H1 (cell line): Measurements from ENCODE around the gene STX12. TPM values are rescaled to one million over a fixed set of nuclear protein-coding genes. Genes with fewer than 3 reads are reported as not detected.

Source experiments
- CTCF ChIA-PET: fragments of 300-600 bp; sonication (Branson Sonifier 250); formaldehyde crosslinking; loops from one replicate; lab custom pipeline; 2021; ENCODE audit not compliant: partially characterized antibody; lab: Charles Lee
- POLR2A ChIA-PET: fragments of 300-600 bp; sonication (Branson Sonifier 250); formaldehyde crosslinking; loops from one replicate; lab custom pipeline; 2021; ENCODE audit warnings: inconsistent platforms; ENCODE audit not compliant: partially characterized antibody; lab: Charles Lee
- DNase-seq, 2 experiments: peaks; one replicate each; pipeline versions ENCODE4 v3.0.0 to v3.0.0-alpha.2; 2010 to 2022; ENCODE audit warnings: low spot score in 2 of 2, low read depth in 1 of 2, mixed read lengths in 1 of 2
- FAIRE-seq: peaks from 2 replicates; lab custom pipeline; 2011; peaks lifted over from hg19 to GRCh38; lab: Jason Lieb, UNC
- H2AFZ ChIP-seq: 2 replicates; pipeline ENCODE4 v1.8.1; 2012; ENCODE audit warnings: low read length, inconsistent platforms
- H2AK5ac ChIP-seq: 2 replicates; pipeline ENCODE4 v1.6.1; 2013; ENCODE audit warnings: low read depth, low read length
- H2BK120ac ChIP-seq: replicated peaks from 2 replicates; pipeline ENCODE3; 2013; ENCODE audit warnings: low read depth, low read length, inconsistent platforms
- H2BK12ac ChIP-seq: 2 replicates; pipeline ENCODE4 v1.6.1; 2013; ENCODE audit warnings: low read depth, low read length
- H2BK15ac ChIP-seq: 2 replicates; pipeline ENCODE4 v1.6.1; 2013; ENCODE audit warnings: low read length
- H2BK20ac ChIP-seq: 2 replicates; pipeline ENCODE4 v1.6.1; 2013; ENCODE audit warnings: low read length
- H2BK5ac ChIP-seq: 2 replicates; pipeline ENCODE4 v1.6.1; 2013; ENCODE audit warnings: low read depth, low read length
- H3K14ac ChIP-seq: 2 replicates; pipeline ENCODE4 v1.6.1; 2013; ENCODE audit warnings: inconsistent platforms; ENCODE audit not compliant: insufficient read length
- H3K18ac ChIP-seq: 2 replicates; pipeline ENCODE4 v1.6.1; 2013; ENCODE audit warnings: low read length; ENCODE audit errors: extremely low read depth
- H3K23ac ChIP-seq: 2 replicates; pipeline ENCODE4 v1.6.1; 2013; ENCODE audit warnings: inconsistent platforms; ENCODE audit not compliant: insufficient read length
- H3K23me2 ChIP-seq: 2 replicates; pipeline ENCODE4 v1.6.1; 2013; ENCODE audit warnings: low read depth, low read length
- H3K27ac ChIP-seq: 2 replicates; pipeline ENCODE4 v1.6.1; 2011; ENCODE audit warnings: low read depth, low read length, inconsistent platforms
- H3K27me3 ChIP-seq, 4 experiments: replicated peaks in 1 of 4; 1 replicate in 1 of 4; 2 replicates in 3 of 4; pipeline versions ENCODE4 v1.6.1 to v1.8.1; 2011 to 2013; ENCODE audit warnings: low read length in 3 of 4, mild to moderate bottlenecking in 3 of 4, inconsistent platforms in 2 of 4, mixed read lengths in 2 of 4, moderate library complexity in 1 of 4; ENCODE audit not compliant: control insufficient read depth in 3 of 4, insufficient read depth in 3 of 4; ENCODE audit errors: extremely low read depth in 1 of 4
- H3K36me3 ChIP-seq, 4 experiments: 2 replicates each; pipeline versions ENCODE4 v1.6.1 to v1.8.1; 2011 to 2013; ENCODE audit warnings: mild to moderate bottlenecking in 4 of 4, low read length in 3 of 4, moderate library complexity in 2 of 4, control low read depth in 1 of 4, inconsistent platforms in 1 of 4; ENCODE audit not compliant: insufficient read depth in 4 of 4, control insufficient read depth in 2 of 4
- H3K4ac ChIP-seq: replicated peaks from 2 replicates; pipeline ENCODE3; 2013; ENCODE audit warnings: low read length, low read depth, mixed read lengths, inconsistent platforms; ENCODE audit not compliant: insufficient read length
- H3K4me1 ChIP-seq, 4 experiments: replicated peaks in 1 of 4; 1 replicate in 1 of 4; 2 replicates in 3 of 4; pipeline versions ENCODE4 v1.6.1 to v1.8.1; 2011 to 2013; ENCODE audit warnings: low read length in 3 of 4, inconsistent platforms in 2 of 4, mixed read lengths in 1 of 4; ENCODE audit not compliant: insufficient read depth in 4 of 4, control insufficient read depth in 3 of 4
- H3K4me2 ChIP-seq, 2 experiments: 2 replicates each; pipeline versions ENCODE4 v1.6.1 to v1.8.1; 2011 to 2013; ENCODE audit warnings: low read depth in 2 of 2, low read length in 2 of 2, control low read depth in 1 of 2, inconsistent platforms in 1 of 2, mild to moderate bottlenecking in 1 of 2; ENCODE audit not compliant: insufficient read depth in 1 of 2
- H3K4me3 ChIP-seq, 4 experiments: fragments of 200-600, 300-600 bp in 1 of 4; sonication (generic), shearing (Covaris generic), sonication (Bioruptor Twin) in 1 of 4; 2 replicates each; pipeline versions ENCODE4 v1.5.1 to v1.8.1; 2011 to 2016; ENCODE audit warnings: low read length in 4 of 4, low read depth in 3 of 4, control low read depth in 2 of 4, inconsistent platforms in 2 of 4, mild to moderate bottlenecking in 2 of 4, mixed read lengths in 1 of 4, moderate library complexity in 1 of 4; ENCODE audit not compliant: insufficient read depth in 2 of 4; ENCODE audit errors: extremely low read depth in 1 of 4
- H3K56ac ChIP-seq: replicated peaks from 2 replicates; pipeline ENCODE3; 2013; ENCODE audit warnings: low read depth, mild to moderate bottlenecking, mixed read lengths, low read length, inconsistent platforms; ENCODE audit not compliant: insufficient read length
- H3K79me1 ChIP-seq: 2 replicates; pipeline ENCODE4 v1.6.1; 2013; ENCODE audit warnings: low read depth, low read length, control low read depth
- H3K79me2 ChIP-seq, 2 experiments: 2 replicates each; pipeline versions ENCODE4 v1.6.1 to v1.8.1; 2012 to 2013; ENCODE audit warnings: low read length in 2 of 2, mild to moderate bottlenecking in 2 of 2, inconsistent platforms in 1 of 2; ENCODE audit not compliant: insufficient read depth in 2 of 2, control insufficient read depth in 1 of 2
- H3K9ac ChIP-seq, 4 experiments: replicated peaks in 1 of 4; 1 replicate in 1 of 4; 2 replicates in 3 of 4; pipeline versions ENCODE4 v1.6.1 to v1.8.1; 2011 to 2013; ENCODE audit warnings: low read depth in 3 of 4, low read length in 3 of 4, control low read depth in 2 of 4, mild to moderate bottlenecking in 2 of 4, moderate library complexity in 2 of 4, inconsistent platforms in 1 of 4; ENCODE audit errors: extremely low read depth in 1 of 4
- H3K9me3 ChIP-seq, 2 experiments: 2 replicates each; pipeline versions ENCODE4 v1.6.1 to v1.8.1; 2012 to 2013; ENCODE audit warnings: mild to moderate bottlenecking in 2 of 2, moderate library complexity in 2 of 2, control low read depth in 1 of 2, inconsistent platforms in 1 of 2, low read depth in 1 of 2, low read length in 1 of 2, mixed read lengths in 1 of 2; ENCODE audit not compliant: insufficient read depth in 2 of 2
- H4K20me1 ChIP-seq, 2 experiments: replicated peaks in 1 of 2; 2 replicates each; pipeline versions ENCODE3 to v1.8.1; 2011 to 2013; ENCODE audit warnings: inconsistent platforms in 2 of 2, low read length in 2 of 2, mild to moderate bottlenecking in 1 of 2; ENCODE audit not compliant: insufficient read depth in 2 of 2, control insufficient read depth in 1 of 2
- H4K5ac ChIP-seq: 2 replicates; pipeline ENCODE4 v1.6.1; 2013; ENCODE audit warnings: low read length, low read depth, mixed read lengths, inconsistent platforms; ENCODE audit not compliant: insufficient read length
- H4K8ac ChIP-seq: 2 replicates; pipeline ENCODE4 v1.8.0; 2013; ENCODE audit warnings: mild to moderate bottlenecking, moderate library complexity, low read length, inconsistent platforms; ENCODE audit not compliant: insufficient read depth; ENCODE audit errors: extremely low read depth
- H4K91ac ChIP-seq: replicated peaks from 2 replicates; pipeline ENCODE3; 2013; ENCODE audit warnings: low read length, mixed read lengths, inconsistent platforms; ENCODE audit not compliant: insufficient read length
- HDAC2 ChIP-seq, 2 experiments: fragments of 300-600 bp in 1 of 2; sonication (generic) in 1 of 2; IDR thresholded peaks; 2 replicates each; pipeline ENCODE4 v1.6.1; 2011 to 2012; ENCODE audit warnings: low read depth in 2 of 2, low read length in 2 of 2, mild to moderate bottlenecking in 2 of 2, moderate library complexity in 2 of 2, borderline replicate concordance in 1 of 2, inconsistent platforms in 1 of 2
- KDM4A ChIP-seq: IDR thresholded peaks from one replicate; pipeline ENCODE4 v1.7.1; 2012; ENCODE audit warnings: low read depth, mild to moderate bottlenecking, moderate library complexity, low read length, inconsistent platforms; ENCODE audit not compliant: severe bottlenecking
- POLR2A ChIP-seq, 2 experiments: IDR thresholded peaks; 1 replicate in 1 of 2; 2 replicates in 1 of 2; pipeline ENCODE4 v1.6.1; 2011; ENCODE audit warnings: low read depth in 2 of 2, low read length in 2 of 2, mild to moderate bottlenecking in 2 of 2; ENCODE audit errors: control extremely low read depth in 1 of 2
- RAD21 ChIP-seq, 2 experiments: IDR thresholded peaks in 1 of 2; conservative IDR thresholded peaks in 1 of 2; 2 replicates each; pipeline ENCODE4 v1.6.1; 2011; ENCODE audit warnings: low read depth in 2 of 2, low read length in 2 of 2, improper control_type of control experiment in 1 of 2, inconsistent platforms in 1 of 2, mild to moderate bottlenecking in 1 of 2, moderate library complexity in 1 of 2
- SIX5 ChIP-seq: IDR thresholded peaks from 2 replicates; pipeline ENCODE4 v1.6.1; 2011; ENCODE audit warnings: mild to moderate bottlenecking, low read depth, low read length
- TBP ChIP-seq: IDR thresholded peaks from 2 replicates; pipeline ENCODE4 v1.6.1; 2011; ENCODE audit warnings: low read depth, low read length, improper control_type of control experiment
- USF2 ChIP-seq: IDR thresholded peaks from 2 replicates; pipeline ENCODE4 v1.6.1; 2011; ENCODE audit warnings: low read length, improper control_type of control experiment
- YY1 ChIP-seq: IDR thresholded peaks from 2 replicates; pipeline ENCODE4 v1.6.1; 2011; ENCODE audit warnings: low read depth, mild to moderate bottlenecking, low read length
- WGBS, 2 experiments: shearing (Covaris generic) in 1 of 2; methylation state at CpG; one replicate each; pipeline versions ENCODE4 v1.1.6 to v1.1.7; 2013 to 2015; ENCODE audit warnings: low lambda C conversion rate in 2 of 2, mixed read lengths in 2 of 2, inconsistent platforms in 1 of 2, low coverage in 1 of 2, missing lambda C conversion rate in 1 of 2; ENCODE audit not compliant: insufficient replicate concordance in 2 of 2, insufficient coverage in 1 of 2, insufficient read length in 1 of 2; ENCODE audit errors: extremely low coverage in 1 of 2, missing lambda C conversion rate in 1 of 2; 5-methylcytosine and 5-hydroxymethylcytosine counted together
- polyA plus RNA-seq, 7 experiments: library from polyadenylated mRNA; depleted of rRNA in 3 of 7; stranded (reverse) in 5 of 7; unstranded in 2 of 7; fragments of >200 nt in 5 of 7; fragments of 200-250 nt in 2 of 7; gene quantifications; 1 replicate in 5 of 7; 2 replicates in 1 of 7; 4 replicates in 1 of 7; pipeline versions ENCODE4 v1.2.1 to v1.2.3, GENCODE V29; 2011 to 2013; ENCODE audit warnings: missing spikeins in 2 of 7, mixed read lengths in 2 of 7
- total RNA-seq: library from RNA; stranded (reverse); fragmentation: NEBNext Ultra II Directional; extraction: Animal tissue kit (Norgen Biotek cat#: 25700); gene quantifications from 2 replicates; pipeline ENCODE4 v1.2.1, GENCODE V29; 2021

Gene STX12
- total and polyA plus RNA-seq, 2 of the 8 experiments (the other 6 are each of a cell fraction or from before 2014, with no cell fraction given): 3.7 to 11.0 TPM

GRCh38 chr1:27725374-27726172 lies 47.4 kb upstream of the STX12 start, which contains the start of gene FAM76A:
Gene FAM76A (plus strand): TSS chr1:27725961. CDS start chr1:27726081, 120 bp downstream.
- 4% methylated on average over 43 of the region's 72 CpGs; no CpG with 5 or more reads in 1 of the 2 experiments for WGBS, 2 experiments
- CTCF ChIA-PET: interaction anchor here (0.5 to 1.9 kb wide), 9 partner anchors 47 to 606 kb away, joined by 3 to 9 read pairs (median 3); partner anchors contain the start of genes IFI6 and STX12
- H2AK5ac ChIP-seq: no peak within 1 kb of the TSS
- TF ChIP-seq USF2: peak; percentile 63; the same call in 1 of the 2 replicates
- TF ChIP-seq HDAC2 (IDR thresholded peaks at IDR 0.05; ENCODE audit: borderline replicate concordance in 1 of 2, low read depth in 2 of 2, low read length in 2 of 2): peak in 1 of 2 experiments; percentile 40; a peak in 1 of 4 replicates
- no peak for TF ChIP-seq SIX5
- peak; percentile 51 for TF ChIP-seq TBP
- TF ChIP-seq YY1: peak; percentile 61; the same call in 1 of the 2 replicates
- TF ChIP-seq KDM4A: peak; percentile 30
- peak in 1 of 2 experiments; percentile 45; a peak in 2 of 3 replicates for TF ChIP-seq POLR2A (IDR thresholded peaks at IDR 0.05; ENCODE audit: control extremely low read depth in 1 of 2, low read depth in 2 of 2, low read length in 2 of 2)
- peak; percentile 11 to 17; a peak in 1 of 4 replicates for TF ChIP-seq RAD21 (IDR thresholded peaks at IDR 0.05 in 1 of 2, conservative IDR thresholded peaks at IDR 0.05 in 1 of 2; ENCODE audit: low read depth in 2 of 2, low read length in 2 of 2)

More at GRCh38 chr1:27725374-27726172, 47.4 kb upstream of the STX12 start, which contains the start of gene FAM76A:
- Histone ChIP-seq H2BK20ac (no peak within 1 kb of the TSS), H4K20me1 (no peaks in the 10 kb centered on the region), H3K4me2 (peak within 1 kb of the TSS; percentile 74 to 79), H3K23ac (no peak within 1 kb of the TSS), H2BK120ac (peak within 1 kb of the TSS; percentile 40), H3K27ac (peak within 1 kb of the TSS; percentile 65), H3K36me3 (no peaks in the 10 kb centered on the region), H3K23me2 (peaks cover 3% of the 10 kb centered on the region; the same call in 1 of the 2 replicates), H2BK5ac (peak within 1 kb of the TSS; percentile 81; the same call in 1 of the 2 replicates), H3K4me3 (peak within 1 kb of the TSS; percentile 77 to 89 (median 86)), H2BK12ac (peak within 1 kb of the TSS; percentile 12; the same call in 1 of the 2 replicates), H2AFZ (peak within 1 kb of the TSS; percentile 62; the same call in 1 of the 2 replicates), H3K9me3 (no peaks in the 10 kb centered on the region), H3K27me3 (peaks cover 0 to 2% (median 0%) of the 10 kb centered on the region in 4 experiments; a peak in 1 of 7 replicates), H3K18ac (peak within 1 kb of the TSS; percentile 93), H3K9ac (peak within 1 kb of the TSS; percentile 44 to 84 (median 52)), H3K4ac (no peak within 1 kb of the TSS), H3K56ac (no peak within 1 kb of the TSS), H4K91ac (no peak within 1 kb of the TSS), H3K14ac (no peak within 1 kb of the TSS), H2BK15ac (no peak within 1 kb of the TSS; the same call in 1 of the 2 replicates), H4K5ac (peak within 1 kb of the TSS; percentile 32), H4K8ac (peak within 1 kb of the TSS; percentile 63; the same call in 1 of the 2 replicates), H3K4me1 (peaks cover 0 to 5% (median under 1%) of the 10 kb centered on the region in 4 experiments; a peak in 3 of 7 replicates), H3K79me1 (no peaks in the 10 kb centered on the region), H3K79me2 (no peaks in the 10 kb centered on the region; a peak in 1 of 4 replicates)
- DNase-seq (peak; percentile 98 to 99), FAIRE-seq (peak; percentile 32)
- POLR2A ChIA-PET: interaction anchor here (0.6 to 1.6 kb wide), 16 partner anchors 10 to 603 kb away, joined by 3 to 8 read pairs (median 3); partner anchors contain the start of genes IFI6, MED18, PPP1R8 and SESN2
